Measurements from ENCODE around the gene DGKB.

Gene DGKB

GRCh38 chr7:14271441-14271840 is 631.1 kb downstream of the DGKB start:
- no peak for DNase-seq

DNA sequence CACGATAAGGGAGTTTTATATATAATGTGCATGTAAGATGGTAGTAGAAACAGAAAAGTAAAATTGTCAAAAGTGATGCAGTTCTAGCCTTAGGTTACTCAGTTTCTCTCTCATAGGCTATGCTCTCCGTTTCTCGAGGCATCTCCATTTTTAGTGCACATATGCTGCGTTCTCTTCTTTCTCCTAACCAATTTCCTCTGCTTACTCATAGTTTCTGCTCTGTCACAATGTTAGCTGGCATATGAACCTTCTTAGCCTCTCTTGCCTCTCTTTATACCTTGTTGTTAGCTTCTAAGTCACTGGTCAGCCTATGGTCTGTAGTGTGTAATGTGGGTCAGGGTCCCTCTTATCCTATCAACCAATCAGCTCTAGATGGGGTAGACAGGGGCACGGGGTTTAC is 632.5 kb downstream of the DGKB start:
- DNase-seq = no peak

DNA sequence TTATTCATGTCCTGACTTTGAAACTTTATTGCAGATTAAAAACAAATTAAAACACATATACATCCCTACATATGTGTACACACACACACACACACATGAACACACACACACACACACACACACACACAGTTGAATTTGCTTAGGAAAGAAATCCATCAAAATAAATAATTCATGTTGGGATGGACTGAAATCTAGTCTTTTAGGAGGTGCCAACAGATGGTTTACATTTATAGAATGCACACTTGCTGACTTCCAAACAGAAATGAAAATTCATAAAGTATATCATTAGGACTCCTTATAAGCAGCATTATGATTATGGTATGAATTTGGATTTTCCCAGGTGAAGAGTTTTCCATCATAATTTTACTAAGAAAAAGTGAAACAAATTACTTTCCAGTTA is 642.5 kb downstream of the DGKB start:
- DNase-seq = no peak

DNA sequence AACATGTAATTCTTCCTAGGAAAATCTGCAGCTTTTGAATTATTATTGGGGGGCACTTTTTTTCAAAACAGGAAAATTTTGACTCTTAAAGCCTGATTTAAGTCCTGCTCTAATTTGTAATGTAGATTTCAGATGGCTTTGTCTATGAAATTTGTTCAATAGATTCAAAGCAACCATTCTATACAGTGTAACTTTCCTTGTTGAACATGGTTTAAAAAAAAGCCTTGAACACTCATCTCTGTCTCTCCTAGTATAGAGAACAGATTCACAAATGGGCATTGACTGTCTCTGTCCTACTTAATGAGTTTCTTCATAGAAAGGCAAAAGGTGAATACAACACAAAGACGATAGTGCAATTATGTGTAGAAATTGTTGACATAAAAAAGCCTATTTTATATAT is 643.7 kb downstream of the DGKB start:
- DNase-seq = no peak

DNA sequence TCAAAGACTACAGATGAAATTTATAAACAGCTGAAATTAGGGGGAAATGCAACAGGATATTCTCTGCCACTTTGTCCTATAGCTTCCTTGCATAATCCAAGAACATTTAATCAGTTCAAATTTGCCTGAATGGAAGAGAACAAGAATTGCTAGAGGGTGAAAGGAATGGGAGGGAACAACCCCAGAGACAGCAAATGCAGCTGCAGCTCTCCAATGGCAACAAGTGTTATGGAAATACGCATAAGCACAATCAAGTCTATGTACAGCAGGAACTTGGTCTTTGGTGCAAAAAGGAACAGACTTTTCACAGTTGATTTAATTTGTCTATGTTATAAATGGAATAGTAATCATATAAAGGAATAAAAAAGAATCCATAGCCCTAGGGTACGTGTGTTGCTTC is 644.1 kb downstream of the DGKB start:
- DNase-seq = no peak

GRCh38 chr7:14252458-14252857 is 650.1 kb downstream of the DGKB start:
- DNase-seq = no peak

DNA sequence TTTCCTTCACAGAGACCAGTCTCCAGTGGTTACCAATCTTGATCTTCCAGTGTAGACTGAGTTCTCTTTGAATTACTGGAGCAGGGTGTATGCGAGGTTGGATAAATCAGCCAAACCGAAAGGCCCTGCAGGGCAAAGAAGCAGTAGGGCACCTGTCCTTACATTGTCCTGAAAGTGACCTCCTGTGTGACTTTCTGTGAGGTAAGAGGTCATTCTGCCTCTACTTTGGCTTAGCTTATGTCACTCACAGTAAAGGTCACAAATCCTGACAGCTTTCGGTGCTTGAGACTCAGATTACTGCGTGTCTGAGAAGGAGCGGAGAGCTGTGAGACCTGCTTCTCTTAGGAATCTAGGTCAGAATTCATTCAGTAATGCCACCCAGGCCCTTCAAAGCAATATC is 660.4 kb downstream of the DGKB start:
- DNase-seq = no peak

DNA sequence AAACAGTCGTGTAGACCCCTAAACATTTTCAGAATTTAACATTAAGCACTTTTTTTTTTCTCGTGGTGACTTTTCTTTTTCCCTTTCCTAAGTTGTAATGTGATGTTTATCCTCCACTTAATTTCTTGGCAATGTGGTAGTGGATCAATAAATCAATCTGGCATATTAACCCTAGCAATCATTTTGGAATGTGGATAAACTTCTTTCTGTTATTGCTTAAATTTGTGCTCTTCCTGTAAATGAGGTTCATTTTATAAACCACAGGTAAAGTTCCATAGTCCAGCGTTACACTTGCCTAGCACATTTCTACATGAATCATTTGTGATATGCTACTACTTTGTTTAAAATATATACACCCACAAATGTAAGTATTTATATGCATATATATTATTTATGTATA is 665.7 kb downstream of the DGKB start:
- DNase-seq = no peak

GRCh38 chr7:14235056-14235455 is 667.5 kb downstream of the DGKB start:
- no peak for DNase-seq

- DNase-seq = no peak
Observed at GRCh38 chr7:14233868-14234369, 668.6 kb downstream of the DGKB start.

DNA sequence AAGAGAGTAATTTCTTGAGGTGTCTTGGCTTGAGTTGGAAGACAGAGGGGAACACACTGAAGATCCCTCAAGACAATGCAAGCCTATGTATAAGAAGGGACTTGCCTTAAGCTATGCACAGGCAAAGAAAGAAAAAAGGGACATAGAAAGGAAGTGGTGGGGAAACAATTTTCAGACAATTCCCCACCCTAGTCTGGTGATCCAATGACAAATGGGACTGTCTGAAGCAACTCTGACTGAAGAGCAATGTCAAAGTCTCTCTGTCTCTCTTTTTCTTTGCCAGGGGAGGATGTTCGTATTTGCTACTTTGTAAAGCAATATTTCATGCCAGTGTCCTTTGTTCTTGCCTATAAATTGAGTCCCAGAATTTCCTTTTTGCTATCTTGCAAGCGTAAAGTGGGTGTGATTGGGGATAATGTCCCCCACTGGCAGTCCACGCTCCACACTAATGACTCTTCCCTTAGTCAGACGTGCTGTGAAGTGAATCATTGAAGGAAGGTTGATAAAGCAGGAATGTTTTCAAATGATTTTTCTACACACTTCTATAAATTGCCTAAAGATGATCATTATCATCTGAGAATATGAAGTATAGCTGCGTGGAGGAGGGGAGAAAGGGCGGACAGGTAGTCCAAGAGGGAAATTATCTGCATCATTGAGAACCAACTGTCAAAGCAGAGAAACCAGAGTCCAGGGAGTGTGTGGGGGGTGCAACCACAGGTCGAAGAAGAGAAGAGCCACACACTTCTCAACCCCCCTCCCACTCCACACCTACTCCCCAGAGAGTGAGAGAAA is 669.3 kb downstream of the DGKB start:
- DNase-seq = no peak

- DNase-seq = no peak
Observed at GRCh38 chr7:14229047-14229446, 673.5 kb downstream of the DGKB start.

GRCh38 chr7:14228341-14228740 is 674.2 kb downstream of the DGKB start:
- DNase-seq = no peak

DNA sequence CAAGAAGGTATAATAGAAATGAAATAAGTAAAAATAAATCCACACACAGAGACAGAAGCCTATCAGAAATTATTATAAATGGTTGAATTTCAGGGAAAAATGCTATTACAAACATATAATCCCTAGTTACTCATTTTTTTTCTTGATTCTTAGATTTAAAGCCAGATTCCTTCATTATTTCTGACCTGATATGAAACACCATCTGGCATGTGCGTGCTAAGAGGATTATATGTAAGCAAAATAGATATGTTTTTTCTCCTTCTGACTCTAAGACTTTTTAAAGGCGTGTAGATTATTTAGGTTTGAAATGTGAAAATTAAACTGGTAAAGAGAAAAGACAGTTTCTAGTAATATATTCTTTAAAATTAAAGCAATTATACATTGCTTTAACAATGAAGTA is 676.4 kb downstream of the DGKB start:
- DNase-seq = no peak

- DNase-seq = no peak
Observed at GRCh38 chr7:14219125-14219524, 683.4 kb downstream of the DGKB start.

DNA sequence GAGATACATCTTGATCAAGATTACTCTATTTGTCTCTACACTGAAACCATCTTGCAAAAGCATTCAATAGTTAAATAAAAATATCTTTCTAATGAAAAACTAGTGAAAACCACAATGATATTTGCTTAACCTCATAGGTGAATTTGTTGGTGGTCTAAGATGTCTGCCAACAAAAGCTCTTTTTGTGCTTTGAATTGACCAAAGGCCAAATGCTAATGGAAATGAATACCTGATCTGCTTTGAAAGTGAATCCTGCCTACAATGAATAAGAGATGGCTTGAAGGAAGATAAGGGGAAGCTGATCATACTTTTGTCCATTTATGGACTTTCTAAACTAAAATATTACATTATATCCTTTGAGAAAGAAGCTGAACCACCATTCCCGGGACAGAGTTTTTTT is 684.2 kb downstream of the DGKB start:
- DNase-seq = no peak

GRCh38 chr7:14209896-14210484 is 692.6 kb downstream of the DGKB start:
- no peak for DNase-seq

DNA sequence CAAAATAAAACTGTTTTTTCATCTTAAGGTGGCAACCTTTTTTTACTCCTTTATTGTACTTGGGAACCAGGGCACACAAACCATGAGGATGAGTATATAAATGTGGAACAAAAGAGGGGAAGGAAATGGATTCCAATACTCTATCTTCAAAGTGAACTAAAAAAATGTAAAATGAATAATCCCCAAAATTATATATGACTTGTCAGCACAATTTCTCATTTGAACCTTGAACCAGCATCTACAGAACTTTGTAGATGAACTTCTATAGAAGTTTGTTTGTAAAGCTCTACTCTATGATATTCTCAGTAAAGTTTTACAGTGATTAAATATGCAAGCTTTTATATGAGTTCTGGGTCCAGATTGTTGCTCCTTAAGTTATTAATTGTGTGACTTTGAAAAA is 694.8 kb downstream of the DGKB start:
- DNase-seq = no peak

GRCh38 chr7:14207138-14207537 is 695.4 kb downstream of the DGKB start:
- DNase-seq = no peak

GRCh38 chr7:14206121-14206520 is 696.4 kb downstream of the DGKB start:
- DNase-seq = no peak

DNA sequence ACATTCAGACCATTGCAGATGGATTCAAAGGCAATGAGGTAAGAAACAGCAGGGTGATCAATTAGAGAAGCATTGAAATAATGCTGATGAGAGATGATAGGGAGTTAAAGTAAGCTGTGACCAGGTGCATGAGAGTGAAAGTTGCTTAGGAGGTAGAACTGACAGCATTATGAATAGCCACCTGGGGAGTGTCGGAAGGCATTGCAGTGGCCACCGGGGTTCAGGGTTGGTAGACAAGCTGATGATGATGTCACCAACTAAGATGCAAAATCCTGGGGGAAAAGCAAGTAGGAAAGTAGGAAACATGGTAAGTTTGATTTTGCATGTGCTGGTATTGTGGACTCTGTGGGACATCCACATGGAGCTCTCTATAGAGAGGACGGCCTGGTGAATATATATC is 701.2 kb downstream of the DGKB start:
- no peak for DNase-seq

DNA sequence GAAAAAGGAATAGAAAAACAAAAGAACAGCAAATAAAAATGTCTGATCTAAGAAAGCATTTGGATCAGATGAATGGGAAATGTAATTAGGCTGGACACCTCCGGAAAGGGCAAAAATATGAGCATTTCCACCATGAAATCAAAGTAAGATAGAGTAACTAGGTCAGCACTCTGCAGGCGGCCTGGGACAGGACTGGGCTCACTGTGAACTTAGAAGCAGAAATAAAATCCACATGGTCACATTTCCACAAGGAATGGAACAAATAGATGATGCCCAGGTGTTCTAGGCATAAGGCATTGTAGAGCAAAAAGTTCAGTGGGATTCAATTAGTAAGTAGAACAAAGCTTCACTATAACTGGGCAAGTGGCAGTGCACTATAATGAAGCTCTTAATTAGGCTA is 703.2 kb downstream of the DGKB start:
- no peak for DNase-seq

DNA sequence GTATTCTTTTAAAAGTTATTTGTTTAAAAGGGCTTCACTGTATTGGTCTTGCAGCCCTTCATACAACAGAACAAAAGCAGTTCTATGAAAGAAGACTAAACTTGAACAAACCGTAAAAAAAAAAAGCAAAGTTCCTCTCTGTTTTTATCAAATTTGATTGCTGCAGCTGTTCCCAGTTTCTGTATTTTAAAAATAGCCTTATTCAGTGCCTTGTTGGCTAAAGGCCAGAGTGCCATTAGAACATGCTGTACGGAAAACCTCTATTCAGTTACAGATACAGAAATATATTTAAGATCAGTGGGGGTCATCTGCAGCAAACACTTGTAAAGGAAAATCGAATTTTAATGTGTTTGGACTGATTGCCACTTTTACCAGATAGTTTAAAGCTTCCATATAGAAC is 705.3 kb downstream of the DGKB start:
- DNase-seq = no peak

- no peak for DNase-seq
Observed at GRCh38 chr7:14196555-14196954, 706.0 kb downstream of the DGKB start.

- DNase-seq = no peak
Observed at GRCh38 chr7:14195871-14196270, 706.7 kb downstream of the DGKB start.

Data from GOT3 (cell line).